ENCODE results near the gene WDR46.

- TF ChIP-seq, protein P1, sequence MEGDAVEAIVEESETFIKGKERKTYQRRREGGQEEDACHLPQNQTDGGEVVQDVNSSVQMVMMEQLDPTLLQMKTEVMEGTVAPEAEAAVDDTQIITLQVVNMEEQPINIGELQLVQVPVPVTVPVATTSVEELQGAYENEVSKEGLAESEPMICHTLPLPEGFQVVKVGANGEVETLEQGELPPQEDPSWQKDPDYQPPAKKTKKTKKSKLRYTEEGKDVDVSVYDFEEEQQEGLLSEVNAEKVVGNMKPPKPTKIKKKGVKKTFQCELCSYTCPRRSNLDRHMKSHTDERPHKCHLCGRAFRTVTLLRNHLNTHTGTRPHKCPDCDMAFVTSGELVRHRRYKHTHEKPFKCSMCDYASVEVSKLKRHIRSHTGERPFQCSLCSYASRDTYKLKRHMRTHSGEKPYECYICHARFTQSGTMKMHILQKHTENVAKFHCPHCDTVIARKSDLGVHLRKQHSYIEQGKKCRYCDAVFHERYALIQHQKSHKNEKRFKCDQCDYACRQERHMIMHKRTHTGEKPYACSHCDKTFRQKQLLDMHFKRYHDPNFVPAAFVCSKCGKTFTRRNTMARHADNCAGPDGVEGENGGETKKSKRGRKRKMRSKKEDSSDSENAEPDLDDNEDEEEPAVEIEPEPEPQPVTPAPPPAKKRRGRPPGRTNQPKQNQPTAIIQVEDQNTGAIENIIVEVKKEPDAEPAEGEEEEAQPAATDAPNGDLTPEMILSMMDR (IDR thresholded peaks at IDR 0.05 in 8 of 11, conservative IDR thresholded peaks at IDR 0.05 in 3 of 11): no peak
- TF ChIP-seq POLR2A (IDR thresholded peaks at IDR 0.05): no peak
- TF ChIP-seq POLR2AphosphoS5 (IDR thresholded peaks at IDR 0.05): no peak
Measured at GRCh38 chr6:33319939-33320314, 30.9 kb upstream of the WDR46 start.

Data from spleen (tissue), 7 donors.